IPS DF 4.7 (cell line): ENCODE data around the gene DDO.

ENCODE experiments used
- DNase-seq: peaks from one replicate; pipeline ENCODE4 v3.0.0-alpha.2; 2013; ENCODE audit warnings: low spot score; ENCODE audit errors: extremely low read depth

Gene DDO

DNA sequence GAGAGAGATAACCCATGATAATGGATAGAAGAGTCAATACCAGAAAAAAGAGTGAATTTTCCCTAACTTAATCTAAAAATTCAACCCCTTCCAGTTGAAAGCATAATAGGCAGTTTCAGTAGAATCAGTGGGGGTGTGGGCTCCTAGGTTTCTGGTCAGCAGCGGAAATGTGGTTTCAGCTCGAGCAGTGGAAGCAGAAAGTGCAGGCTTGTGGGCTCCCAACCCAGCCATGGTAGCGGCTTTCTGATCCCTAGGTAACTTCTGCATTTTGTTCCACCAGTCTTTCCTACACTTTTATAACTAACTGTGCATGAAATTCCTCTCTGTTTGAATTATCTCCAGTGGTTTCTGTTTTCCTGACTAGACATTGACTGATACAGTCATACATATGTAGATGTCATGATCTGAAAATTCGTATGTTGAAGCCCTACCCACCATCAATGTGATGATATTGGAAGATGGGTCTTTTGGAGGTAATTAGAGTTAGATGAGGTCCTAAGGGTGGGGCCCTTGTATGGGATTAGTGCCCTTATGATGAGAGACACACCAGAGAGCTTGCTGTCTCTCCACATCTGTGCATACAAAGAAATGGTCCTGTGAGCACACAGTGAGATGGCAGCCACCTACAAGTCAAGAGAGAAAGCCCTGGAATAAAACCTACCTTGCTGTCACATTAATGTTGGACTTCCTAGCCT lies 6.5 kb upstream of the DDO start:
- no peak for DNase-seq

DNA sequence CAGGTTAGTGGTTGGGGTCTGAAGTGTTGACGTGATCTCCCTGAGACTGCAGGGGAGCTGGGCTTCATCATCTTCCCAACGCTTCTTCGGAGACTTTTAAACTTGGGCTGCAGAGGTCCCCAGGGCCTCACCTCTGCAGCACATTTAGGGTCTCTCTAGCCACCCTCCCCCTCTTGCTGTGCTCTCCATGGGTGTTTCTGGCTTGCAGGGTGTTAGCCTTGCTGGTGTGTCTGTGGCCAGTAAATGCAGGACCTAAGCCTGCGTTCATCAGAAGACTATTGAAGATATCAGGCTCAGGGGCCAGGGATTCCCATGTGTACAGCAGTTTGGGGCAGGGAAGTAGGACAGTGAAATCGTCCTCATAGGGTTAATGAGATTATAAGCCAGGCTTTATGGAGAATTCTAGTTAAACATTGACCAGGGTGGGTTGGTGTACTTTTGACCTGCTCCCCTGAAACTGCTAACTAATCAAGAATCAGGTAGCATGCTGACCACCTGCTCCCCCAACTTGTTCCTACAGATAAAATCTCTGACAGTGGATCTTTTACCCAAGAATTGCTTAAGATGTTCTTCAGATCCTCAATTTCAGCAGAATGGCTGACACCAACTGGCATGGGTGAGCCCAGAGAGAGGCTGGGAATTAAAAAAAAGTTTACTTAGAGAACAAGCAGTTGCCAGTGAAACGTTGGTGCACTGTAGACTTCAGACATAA lies 3.8 kb upstream of the DDO start:
- DNase-seq = no peak

DNA sequence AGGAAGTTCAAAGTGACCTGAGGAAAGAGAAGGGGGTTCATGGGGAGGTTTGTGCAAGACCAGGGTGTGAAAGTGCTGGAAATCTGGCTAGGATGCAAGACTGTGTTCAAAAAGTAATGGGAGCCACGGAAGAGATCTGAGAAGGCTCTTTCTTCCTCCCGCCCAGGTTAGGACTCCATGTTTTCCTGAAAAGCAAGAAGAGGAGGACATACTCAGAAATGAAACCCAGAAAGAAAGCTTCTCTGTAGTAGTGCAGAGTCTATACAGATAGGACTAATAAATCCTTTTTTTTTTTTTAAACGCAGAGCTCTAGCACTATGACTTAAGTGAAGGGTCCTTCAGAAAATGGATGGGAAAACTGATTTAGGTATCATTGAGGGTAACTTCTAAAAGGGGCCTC lies 3.2 kb upstream of the DDO start:
- DNase-seq = no peak

DNA sequence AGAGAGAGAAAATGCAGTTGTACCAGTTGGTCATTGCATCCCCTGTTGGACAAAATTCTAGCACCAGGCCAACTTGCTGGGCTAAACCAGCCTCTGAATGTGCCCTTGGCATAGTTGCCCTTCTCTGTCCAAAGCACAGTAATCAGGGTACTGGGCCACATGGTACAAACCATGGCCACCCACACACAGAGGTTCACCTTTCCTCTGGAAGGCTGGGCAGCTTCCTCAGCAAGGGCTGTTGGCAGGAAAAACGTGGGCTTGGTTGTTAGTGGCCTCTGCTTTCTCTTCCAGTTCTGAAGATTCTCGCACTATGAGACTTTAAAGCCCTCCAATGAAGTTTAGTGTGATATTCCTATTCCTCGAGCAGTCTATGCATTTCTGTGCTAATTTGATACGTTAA lies 706 bp downstream of the DDO start:
- DNase-seq = no peak

DNA sequence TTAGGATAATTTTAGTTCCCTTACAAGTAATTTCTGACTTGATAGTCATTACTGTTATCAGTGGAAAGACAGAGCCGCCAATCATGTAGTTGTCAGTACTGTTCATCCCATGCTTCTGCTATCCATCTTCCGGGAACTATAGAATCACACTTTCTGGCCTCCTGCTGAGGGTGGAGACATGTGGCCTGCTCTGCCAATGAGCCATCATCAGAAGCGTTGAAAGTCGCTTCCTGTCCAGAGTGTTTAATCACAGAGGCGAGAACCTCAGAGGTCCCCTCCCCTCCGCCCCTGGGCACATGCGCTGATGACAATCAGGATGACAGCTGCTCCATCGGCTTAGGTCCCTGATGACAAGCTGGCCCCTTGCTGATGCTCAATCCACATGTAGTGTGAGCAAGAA lies 3.0 kb downstream of the DDO start:
- DNase-seq = no peak

DNA sequence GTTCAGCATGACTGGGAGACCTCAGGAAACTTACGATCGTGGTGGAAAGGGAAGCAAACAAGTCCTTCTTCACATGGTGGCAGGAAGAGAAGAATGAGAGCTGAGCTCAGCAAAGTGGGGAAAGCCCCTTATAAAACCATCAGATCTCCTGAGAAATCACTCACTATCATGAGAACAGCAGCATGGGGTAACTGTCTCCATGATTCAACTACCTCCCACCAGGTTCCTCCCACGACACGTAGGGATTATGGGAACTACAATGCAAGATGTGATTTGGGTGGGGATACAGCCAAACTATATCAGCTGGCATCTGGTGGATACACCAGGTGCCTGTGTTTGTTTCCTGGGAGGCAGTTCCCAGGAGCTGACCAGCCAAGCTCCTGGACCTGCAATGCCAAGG lies 4.9 kb downstream of the DDO start:
- DNase-seq = no peak

DNA sequence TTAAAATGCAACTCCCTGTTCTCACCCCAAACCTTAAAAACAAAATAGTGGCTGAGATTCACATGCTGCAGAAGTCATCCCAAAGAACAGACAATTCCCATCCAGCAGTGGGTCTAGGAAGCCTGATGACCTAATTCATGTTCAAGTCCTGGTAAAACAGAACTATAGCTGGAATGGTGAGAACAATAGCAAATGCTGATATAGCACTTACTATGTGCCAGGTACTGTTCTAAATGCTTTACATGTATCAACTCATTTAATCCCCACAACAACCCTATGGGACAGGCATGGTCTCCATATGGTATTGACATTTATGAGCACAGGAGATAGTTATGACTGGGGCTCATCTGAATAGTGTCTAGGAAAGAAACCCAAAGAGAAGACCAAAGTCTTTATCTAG lies 5.6 kb downstream of the DDO start:
- DNase-seq = no peak

DNA sequence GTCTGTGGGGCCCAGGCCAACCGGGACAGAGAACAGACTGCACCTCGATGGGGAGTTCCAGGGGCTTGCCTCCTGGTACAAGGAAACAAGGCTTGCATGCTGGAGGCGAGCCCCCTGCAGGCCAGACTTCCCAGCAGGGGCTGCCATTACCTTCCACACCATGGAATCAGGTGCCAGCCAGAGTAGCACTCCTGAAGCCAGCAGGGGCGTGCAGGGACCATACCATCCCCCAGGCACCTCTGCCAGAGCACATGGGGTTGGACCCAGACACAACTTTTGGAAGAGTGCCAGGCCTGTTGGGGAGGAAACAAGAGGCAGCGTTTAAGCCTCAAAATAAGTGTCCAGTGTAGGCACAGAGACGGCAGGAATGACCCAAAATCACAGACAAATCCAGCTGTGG lies 6.5 kb downstream of the DDO start:
- no peak for DNase-seq

DNA sequence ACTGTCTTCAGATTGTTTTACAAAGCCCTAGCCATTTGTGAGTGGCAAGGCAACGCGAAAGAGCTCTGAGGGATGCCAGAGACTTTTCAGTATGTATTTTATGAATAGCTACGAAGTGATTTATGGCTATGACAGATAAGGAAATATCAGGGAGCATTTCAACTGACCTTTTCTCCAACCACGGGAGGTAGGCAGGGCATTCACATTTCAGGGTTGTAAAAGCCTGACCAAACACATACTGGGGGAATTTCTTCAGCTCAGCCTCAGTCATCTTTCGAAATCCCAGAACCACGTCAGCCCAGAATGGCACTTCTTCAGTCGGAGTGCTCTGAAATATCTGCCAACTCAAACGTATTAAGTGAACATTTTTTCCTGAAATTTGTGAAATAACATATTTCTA lies 10.8 kb downstream of the DDO start:
- no peak for DNase-seq

DNA sequence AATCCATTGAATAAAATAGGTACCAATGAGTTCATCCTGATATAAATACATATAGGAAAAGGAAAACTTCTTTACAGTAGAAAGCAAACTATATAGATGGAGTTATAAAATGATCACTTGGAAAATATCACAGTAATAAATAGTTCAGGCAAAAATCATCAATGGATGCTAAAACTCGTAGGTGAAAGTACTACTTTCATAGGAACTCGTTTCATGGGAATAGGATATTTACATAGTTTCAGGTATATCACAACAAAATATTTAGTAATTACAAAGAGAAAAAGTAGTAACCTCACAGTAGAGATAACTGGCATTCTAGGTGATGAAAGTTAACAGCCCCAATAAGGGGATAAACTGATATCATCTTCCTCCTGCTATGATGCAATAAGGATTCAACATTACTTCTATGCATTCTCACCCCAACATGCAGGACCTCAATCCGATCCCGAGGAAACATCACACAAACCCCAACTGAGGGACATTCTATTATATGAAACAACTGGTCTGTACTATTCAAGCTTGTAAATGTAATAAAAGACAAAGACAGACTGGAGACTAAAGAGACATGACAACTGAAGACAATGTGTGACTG lies 13.7 kb downstream of the DDO start:
- DNase-seq = no peak

DNA sequence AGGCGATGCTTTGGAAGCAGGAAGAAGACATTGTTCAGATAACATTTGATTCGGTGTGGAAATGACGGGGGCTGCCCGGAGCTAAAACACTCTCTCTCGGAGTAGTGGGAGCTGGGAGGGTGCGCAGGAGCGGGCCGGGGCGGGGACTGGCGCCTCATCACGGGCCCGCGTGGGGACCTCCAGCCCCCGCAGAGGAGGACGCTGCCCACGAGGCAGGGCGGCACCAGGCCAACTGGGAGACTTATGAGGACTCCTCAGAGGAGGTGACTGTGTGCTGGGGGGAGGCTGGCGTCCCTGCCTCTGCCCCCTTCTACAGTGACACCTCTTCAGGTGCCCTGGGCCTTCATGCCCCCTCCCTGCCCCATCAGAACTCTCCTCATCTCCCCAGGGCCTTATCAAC lies 15.2 kb downstream of the DDO start:
- no peak for DNase-seq

DNA sequence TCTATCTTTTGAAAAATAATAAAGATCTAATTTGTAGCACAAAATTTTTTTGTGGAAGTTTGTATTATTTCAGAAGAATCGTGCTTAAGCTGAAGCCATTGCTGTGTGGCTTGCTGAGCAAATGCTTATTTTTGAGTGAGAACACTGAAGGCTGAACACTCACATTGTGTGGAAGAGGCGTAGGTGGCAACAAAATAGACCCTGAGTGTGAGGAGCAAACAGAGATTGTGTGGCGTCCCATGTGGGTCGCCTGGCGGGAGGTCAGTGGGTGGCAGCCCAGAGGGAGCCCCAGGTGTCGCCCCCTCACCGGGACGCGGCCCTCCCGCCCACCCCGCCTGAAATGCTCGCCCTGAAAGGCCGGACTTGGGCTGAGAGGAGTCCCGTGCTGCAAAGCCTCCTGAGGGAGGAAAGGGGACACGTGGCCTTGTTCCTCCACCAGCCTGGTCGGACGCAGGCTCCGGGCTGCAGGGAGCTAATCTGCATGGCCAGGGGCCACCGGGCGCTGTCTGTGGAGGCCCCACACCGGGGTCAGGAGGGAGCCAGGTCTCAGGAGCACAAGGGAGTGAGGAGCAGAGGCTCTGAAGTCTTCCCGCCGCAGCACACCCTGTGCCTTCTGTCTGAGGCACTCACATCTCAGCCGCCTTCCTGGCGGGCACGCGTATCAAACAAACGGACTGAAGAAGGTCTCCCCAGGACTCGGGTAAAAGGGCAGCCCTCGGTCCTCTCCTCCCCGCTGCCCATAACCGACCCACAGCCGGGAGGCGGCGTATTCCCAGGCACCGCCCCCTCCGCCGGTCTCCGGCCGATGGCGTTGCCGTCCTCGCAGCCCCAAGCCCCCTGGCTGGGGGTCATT lies 15.9 kb downstream of the DDO start:
- no peak for DNase-seq

DNA sequence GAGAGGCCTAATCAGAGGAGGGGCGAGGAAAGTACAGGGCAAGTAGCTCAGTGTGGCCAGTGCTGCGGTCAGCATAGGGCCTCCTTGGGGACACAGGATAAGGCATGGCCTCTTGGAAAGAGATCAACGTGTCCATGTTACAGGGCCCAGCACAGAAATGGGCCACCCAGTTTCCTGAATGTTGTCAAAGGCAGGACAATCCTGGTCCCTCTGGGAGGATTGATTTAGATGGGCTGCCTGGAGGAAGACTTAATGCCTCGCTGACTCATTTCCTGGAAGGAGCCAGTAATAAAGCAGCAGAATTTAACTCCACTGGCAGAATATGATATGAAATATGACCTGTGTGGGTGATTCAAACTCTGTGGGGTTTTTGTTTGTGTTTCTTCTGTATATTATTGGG lies 16.6 kb downstream of the DDO start:
- DNase-seq = no peak

DNA sequence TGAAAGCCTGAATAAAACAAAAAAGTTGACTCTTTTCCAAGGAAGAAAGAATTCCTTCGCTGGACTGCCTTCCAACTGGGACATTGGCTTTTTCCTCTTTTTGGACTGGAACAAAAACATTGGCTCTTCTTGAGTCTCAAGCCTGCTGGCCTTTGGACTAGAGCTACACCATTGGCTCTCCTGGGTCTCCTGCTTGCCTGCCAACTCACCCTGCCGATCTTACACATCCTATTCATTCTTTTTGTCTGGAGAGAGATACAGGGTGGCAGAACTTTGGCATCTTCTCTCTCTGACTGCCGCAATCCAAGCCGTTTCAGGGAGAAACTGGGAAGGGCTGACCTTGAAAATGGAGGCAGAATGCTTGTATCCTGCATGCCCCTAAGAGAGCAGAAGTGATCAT lies 20.2 kb downstream of the DDO start:
- no peak for DNase-seq

DNA sequence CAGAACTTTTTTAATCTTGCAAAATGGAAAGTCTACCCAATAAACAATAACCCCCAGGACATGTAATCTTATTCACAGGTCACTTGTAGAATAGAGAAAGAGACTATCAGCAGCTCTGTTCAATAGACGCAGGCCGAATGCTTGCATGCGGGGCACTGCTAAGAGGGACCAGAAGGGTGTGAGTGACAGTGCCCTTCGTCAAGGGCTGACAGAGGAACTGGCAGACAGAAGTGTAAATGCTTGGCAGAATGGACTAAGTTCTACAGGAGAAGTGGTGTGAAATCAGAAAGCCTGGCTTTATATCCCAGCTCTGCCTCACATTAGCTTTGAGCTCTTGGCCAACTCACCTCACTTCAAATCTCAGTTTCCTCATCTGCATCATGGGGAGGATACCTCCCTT lies 21.0 kb downstream of the DDO start:
- no peak for DNase-seq

DNA sequence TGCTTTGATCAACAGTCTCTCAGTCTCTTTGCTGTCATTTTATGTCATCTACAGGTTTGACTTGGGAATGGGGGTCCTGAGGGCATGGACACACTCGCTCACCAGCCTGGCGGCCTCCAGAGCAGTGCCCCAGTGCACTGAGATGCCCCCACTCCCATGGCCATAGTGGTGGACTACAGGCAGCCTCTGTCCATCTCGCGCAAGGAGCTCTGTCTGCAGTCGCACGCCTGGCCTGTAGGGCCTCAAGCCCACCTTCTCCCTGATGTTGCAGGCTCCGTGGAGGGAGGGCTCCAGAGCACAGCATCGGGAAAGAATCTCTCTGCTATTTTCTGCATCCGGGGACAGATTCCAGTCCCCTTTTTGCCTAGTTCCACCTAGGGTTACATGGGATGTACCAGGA lies 22.6 kb downstream of the DDO start:
- no peak for DNase-seq

DNA sequence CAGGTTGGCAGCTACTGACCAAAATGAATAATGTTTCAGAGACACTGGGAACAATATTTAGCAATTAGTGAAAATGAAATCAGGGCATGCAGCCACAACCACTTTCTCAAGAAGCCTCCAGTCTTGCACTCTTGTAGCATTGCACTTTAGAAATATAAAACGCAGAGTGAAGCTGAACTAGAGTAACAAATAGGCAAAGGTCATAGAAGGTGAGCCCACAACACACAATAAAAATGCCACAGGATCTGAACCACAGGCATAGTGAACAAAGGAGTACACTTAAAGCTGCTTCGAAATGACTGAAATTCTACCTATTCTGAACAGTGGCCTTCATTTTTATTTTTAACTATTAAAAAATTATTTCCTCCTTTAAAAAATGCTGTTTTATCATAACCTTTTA lies 25.0 kb downstream of the DDO start:
- no peak for DNase-seq

DNA sequence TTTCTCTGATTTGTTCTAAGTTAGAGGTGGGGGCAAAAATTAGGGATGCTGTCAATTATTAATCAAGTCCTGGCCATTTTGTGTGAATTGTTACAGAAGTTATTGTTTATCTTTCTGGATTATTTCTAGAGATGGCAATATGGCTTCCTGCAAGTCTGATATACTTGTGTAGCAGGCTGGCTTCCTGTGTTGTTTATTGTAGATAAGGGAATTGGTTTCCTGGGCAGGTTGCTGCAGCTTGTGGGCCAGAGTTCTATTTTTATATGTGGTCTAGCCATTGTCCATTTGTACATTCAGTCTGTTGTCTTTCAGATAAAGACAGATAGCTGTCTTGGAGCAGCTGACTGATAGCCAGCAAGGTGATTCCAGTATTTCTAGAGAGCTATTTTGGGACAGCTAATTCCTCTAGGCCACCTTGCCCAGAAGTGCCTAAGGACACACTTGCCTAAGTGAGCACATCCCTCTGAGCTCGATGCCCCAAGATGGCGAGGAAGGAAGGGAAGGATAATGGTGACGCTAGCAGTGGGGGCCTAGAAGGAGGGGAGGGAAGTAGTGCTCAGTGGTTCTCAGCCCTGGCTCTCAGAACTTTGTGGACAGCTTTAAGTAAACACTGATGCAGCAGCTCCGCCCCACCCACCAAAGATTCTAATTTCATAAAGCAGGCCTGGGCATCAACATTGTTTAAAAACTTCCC lies 25.5 kb downstream of the DDO start:
- DNase-seq = no peak

DNA sequence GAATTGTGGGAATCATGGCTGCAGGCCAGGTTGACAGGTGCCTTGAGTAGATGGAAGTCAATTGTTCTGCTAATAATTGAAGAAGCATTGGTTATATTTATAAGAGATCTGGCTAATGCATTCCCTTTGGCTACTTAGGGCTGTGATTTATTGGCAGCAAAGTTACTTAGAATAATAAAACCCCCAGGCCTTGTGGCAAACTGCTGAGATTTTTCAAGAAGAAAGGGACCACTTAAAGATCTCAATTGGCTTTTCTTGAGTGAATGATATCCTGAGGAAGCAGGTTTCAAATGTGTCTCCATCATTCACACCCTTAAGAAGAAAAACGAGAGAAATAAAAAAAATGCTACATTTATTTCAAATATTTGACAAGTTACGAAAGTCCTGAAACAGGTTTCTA lies 27.4 kb downstream of the DDO start:
- DNase-seq = no peak

DNA sequence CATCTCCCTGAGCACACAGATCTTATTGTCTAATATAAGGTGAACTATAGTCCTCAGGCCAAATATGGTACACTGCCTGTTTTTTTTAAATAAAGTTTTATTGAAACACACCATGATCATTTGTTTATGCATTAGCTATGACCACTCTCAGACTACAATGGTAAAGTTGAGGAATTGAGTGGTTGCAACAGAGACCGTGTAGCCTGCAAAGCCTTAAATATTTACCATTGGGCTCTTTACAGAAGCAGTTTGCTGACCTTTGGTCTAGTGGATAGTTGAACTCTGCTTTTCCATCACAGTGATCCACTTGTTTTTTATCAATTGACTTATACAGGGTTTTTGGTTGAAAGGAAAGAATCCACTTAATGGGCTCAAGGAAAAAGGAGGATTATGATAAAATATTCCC lies 29.9 kb downstream of the DDO start:
- no peak for DNase-seq

DNA sequence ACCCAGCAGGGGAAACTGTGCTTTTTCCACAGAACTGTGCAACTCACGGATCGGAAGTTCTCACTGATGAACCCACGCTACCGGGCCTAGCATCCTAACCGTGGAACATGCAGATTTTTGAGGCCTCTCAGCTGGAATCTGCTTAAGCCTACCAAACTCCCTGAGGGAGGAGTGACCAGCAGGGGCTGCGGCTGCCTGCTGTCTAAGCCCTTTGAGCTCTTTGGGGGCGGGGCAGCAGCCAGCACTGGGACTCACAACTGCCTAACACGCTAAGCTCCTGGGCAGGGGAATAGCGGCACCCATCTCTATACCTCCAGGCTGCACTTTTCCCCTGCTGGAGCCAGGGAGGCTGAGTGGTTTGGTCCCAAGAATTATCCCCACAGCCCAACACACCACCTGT lies 36.8 kb downstream of the DDO start:
- no peak for DNase-seq

DNA sequence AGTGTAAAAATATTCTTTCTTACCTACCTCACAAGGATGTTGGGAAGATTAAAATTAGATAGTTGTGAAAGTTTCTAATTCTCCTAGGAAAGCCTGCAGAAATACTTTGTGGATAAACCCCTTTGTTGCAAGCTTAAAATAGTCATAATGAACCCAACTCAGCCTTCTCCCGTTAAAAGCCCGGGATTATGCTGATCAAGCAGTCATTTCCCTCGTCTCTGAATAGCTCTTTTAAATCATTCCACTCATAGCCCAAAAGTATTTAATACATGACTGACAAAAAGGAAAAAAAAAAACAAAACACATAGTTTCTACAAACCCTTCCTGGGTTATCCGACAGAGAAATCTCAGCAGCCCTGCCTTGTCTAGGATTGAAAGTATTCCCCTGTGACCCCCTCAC lies 46.3 kb downstream of the DDO start:
- no peak for DNase-seq
